ENCODE results near the gene SLC9A1.

Gene SLC9A1

GRCh38 chr1:27142464-27142863 is 12.5 kb downstream of the SLC9A1 start:
- peaks cover 52 to 57% of the 10 kb centered on the region in 2 experiments for H3K4me1 ChIP-seq (ENCODE audit: control insufficient read depth in 1 of 2, insufficient read depth in 1 of 2, low read depth in 1 of 2, low read length in 1 of 2)
- no peaks in the 10 kb centered on the region for H3K27me3 ChIP-seq
- peak overlapping the region; percentile 99 for H3K27ac ChIP-seq
- TF ChIP-seq, protein P1, sequence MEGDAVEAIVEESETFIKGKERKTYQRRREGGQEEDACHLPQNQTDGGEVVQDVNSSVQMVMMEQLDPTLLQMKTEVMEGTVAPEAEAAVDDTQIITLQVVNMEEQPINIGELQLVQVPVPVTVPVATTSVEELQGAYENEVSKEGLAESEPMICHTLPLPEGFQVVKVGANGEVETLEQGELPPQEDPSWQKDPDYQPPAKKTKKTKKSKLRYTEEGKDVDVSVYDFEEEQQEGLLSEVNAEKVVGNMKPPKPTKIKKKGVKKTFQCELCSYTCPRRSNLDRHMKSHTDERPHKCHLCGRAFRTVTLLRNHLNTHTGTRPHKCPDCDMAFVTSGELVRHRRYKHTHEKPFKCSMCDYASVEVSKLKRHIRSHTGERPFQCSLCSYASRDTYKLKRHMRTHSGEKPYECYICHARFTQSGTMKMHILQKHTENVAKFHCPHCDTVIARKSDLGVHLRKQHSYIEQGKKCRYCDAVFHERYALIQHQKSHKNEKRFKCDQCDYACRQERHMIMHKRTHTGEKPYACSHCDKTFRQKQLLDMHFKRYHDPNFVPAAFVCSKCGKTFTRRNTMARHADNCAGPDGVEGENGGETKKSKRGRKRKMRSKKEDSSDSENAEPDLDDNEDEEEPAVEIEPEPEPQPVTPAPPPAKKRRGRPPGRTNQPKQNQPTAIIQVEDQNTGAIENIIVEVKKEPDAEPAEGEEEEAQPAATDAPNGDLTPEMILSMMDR (IDR thresholded peaks at IDR 0.05): no peak
- peaks cover 17% of the 10 kb centered on the region for H3K36me3 ChIP-seq
- H3K4me3 ChIP-seq (ENCODE audit: low read depth in 1 of 2, low read length in 1 of 2): no peak overlapping the region
- H3K9me3 ChIP-seq: no peaks in the 10 kb centered on the region

DNA sequence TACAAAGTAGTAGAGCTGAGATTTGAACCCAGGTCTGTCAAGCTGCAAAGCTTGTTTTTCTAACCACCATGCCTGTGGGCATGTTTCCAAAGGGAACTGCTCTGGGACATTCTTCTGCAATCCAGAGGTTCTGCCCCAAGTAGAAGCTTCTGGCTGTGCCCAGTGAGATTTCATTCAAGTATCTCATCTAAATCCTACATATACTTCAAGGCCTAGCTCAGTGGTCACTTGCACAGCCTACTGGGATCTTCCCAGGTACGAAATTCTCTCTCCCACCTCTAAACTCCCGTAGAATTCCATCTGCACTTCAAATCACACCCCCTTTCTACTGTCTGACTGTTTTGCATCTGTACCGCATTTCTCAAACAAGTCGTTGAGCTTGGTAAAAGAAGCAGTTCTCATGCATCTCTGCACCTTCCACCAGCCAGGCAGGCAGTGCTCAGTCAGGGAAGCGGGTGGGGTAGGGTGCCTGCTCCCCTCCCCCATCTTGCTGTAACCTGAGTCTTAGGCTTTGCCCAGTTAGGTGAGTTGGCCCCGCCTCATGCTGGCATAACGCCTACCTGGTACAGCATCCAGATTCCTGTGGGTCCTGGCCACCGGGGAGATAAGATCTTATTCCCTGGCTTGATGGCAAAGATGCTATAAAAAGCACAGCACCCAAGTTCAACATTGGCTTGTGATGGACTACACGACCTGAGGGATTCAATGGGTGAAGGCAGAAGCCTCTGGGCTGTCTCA is 13.5 kb downstream of the SLC9A1 start:
- Histone ChIP-seq H3K4me3 (ENCODE audit: low read depth in 1 of 2, low read length in 1 of 2) (no peak overlapping the region), H3K4me1 (ENCODE audit: control insufficient read depth in 1 of 2, insufficient read depth in 1 of 2, low read depth in 1 of 2, low read length in 1 of 2) (peaks cover 62 to 68% of the 10 kb centered on the region in 2 experiments), H3K9me3 (no peaks in the 10 kb centered on the region), H3K27ac (peak overlapping the region; percentile 99), H3K27me3 (no peaks in the 10 kb centered on the region), H3K36me3 (peaks cover 13% of the 10 kb centered on the region)
- TF ChIP-seq, protein P1 (IDR thresholded peaks at IDR 0.05): no peak

GRCh38 chr1:27139980-27140379 is 14.9 kb downstream of the SLC9A1 start:
- no peaks in the 10 kb centered on the region for H3K9me3 ChIP-seq
- TF ChIP-seq, protein P1 (IDR thresholded peaks at IDR 0.05): no peak
- H3K4me3 ChIP-seq (ENCODE audit: low read depth in 1 of 2, low read length in 1 of 2): no peak overlapping the region
- H3K27ac ChIP-seq: peak overlapping the region; percentile 99
- H3K27me3 ChIP-seq: no peaks in the 10 kb centered on the region
- H3K4me1 ChIP-seq (ENCODE audit: control insufficient read depth in 1 of 2, insufficient read depth in 1 of 2, low read depth in 1 of 2, low read length in 1 of 2): peaks cover 76 to 82% of the 10 kb centered on the region in 2 experiments
- no peaks in the 10 kb centered on the region for H3K36me3 ChIP-seq

DNA sequence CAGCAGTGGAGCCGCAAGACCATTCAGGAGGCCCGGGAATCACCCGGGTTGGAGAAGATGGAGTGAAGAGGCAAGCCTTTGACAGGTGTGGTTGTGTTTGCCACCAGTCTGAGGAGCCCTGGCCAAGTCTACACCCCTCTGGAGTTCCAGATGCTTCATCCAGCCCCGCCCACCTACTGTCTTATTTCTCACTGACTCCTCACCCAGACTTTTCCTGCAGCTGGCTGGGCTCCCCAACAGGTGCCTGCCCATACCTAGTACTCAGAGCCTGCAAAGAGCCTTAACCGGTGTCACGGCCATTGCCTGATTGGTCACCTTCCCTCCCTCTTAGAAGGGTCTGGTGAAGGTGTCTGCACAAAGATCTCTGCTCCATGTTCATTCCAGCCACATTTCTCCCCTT is 16.0 kb downstream of the SLC9A1 start:
- TF ChIP-seq, protein P1 (IDR thresholded peaks at IDR 0.05): no peak
- Histone ChIP-seq H3K36me3 (no peaks in the 10 kb centered on the region), H3K4me3 (ENCODE audit: low read depth in 1 of 2, low read length in 1 of 2) (peak overlapping the region in 1 of 2 experiments; percentile 53), H3K27ac (peak overlapping the region; percentile 99), H3K9me3 (no peaks in the 10 kb centered on the region), H3K27me3 (no peaks in the 10 kb centered on the region), H3K4me1 (ENCODE audit: control insufficient read depth in 1 of 2, insufficient read depth in 1 of 2, low read depth in 1 of 2, low read length in 1 of 2) (peaks cover 87 to 93% of the 10 kb centered on the region in 2 experiments)

DNA sequence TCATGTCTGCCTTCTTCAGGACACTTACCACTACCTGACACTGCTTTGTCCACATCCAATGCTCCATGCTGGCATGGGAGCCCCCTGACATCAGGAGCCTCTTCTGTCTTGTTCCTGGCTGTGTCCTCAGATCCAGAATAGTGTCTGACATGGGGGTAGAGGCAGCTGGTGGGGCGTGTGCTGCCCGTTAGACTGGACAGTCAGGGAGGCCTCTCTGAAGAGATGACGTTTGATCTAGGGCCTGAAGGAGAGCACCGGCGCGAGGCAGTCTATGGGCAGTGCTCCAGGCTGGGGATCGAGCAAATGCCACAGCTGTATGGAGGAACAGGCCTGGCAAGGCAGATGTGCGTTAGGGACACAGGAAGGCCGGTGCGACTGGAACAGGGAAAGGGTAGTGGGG is 16.6 kb downstream of the SLC9A1 start:
- Histone ChIP-seq H3K36me3 (no peaks in the 10 kb centered on the region), H3K27ac (peak overlapping the region; percentile 99), H3K4me1 (ENCODE audit: control insufficient read depth in 1 of 2, insufficient read depth in 1 of 2, low read depth in 1 of 2, low read length in 1 of 2) (peaks cover 93 to 96% of the 10 kb centered on the region in 2 experiments), H3K4me3 (ENCODE audit: low read depth in 1 of 2, low read length in 1 of 2) (peak overlapping the region in 1 of 2 experiments; percentile 53), H3K27me3 (no peaks in the 10 kb centered on the region), H3K9me3 (no peaks in the 10 kb centered on the region)
- TF ChIP-seq, protein P1 (IDR thresholded peaks at IDR 0.05): no peak

Data from neutrophil (primary cell).